GM12878 (cell line): ENCODE data around the gene ASCL4. TPM values are rescaled to one million over a fixed set of nuclear protein-coding genes. Genes with fewer than 3 reads are reported as not detected.

ENCODE experiments used
- BHLHE40 ChIP-seq, 2 experiments: fragments of 450-650 bp in 1 of 2; IDR thresholded peaks; 2 replicates each; pipeline ENCODE4 v1.6.1; 2011 to 2017; ENCODE audit warnings: low read depth in 2 of 2, borderline replicate concordance in 1 of 2, improper control_type of control experiment in 1 of 2, low read length in 1 of 2, mild to moderate bottlenecking in 1 of 2
- CBFB ChIP-seq: IDR thresholded peaks from 2 replicates; pipeline ENCODE4 v1.6.1; 2016; ENCODE audit warnings: antibody characterized with exemption, low read depth
- CHD2 ChIP-seq: IDR thresholded peaks from 2 replicates; pipeline ENCODE4 v1.6.1; 2011; ENCODE audit warnings: low read depth, low read length, improper control_type of control experiment, borderline replicate concordance
- EED ChIP-seq: sonication (generic); IDR thresholded peaks from 2 replicates; pipeline ENCODE4 v1.6.1; 2016; ENCODE audit warnings: antibody characterized with exemption, low read depth
- GATAD2B ChIP-seq: fragments of 450-650 bp; conservative IDR thresholded peaks from 2 replicates; pipeline ENCODE4 v1.6.1; 2017; ENCODE audit warnings: low read depth, mild to moderate bottlenecking, moderate library complexity
- IKZF1 ChIP-seq: fragments of 450-650 bp; conservative IDR thresholded peaks from 2 replicates; pipeline ENCODE4 v1.6.1; 2017; ENCODE audit warnings: antibody characterized with exemption, mild to moderate bottlenecking
- LARP7 ChIP-seq: fragments of 450-650 bp; IDR thresholded peaks from 2 replicates; pipeline ENCODE4 v1.6.1; 2017; ENCODE audit warnings: mild to moderate bottlenecking
- NFXL1 ChIP-seq: fragments of 450-650 bp; IDR thresholded peaks from 2 replicates; pipeline ENCODE4 v1.6.1; 2017; ENCODE audit warnings: antibody characterized with exemption, mild to moderate bottlenecking, borderline replicate concordance
- NR2C1 ChIP-seq: fragments of 450-650 bp; IDR thresholded peaks from 2 replicates; pipeline ENCODE4 v1.6.1; 2017; ENCODE audit warnings: antibody characterized with exemption, mild to moderate bottlenecking, moderate library complexity
- PAX5 ChIP-seq: IDR thresholded peaks from 2 replicates; pipeline ENCODE4 v1.6.1; 2011; ENCODE audit warnings: low read depth, low read length, borderline replicate concordance
- POLR2AphosphoS5 ChIP-seq: IDR thresholded peaks from 2 replicates; pipeline ENCODE4 v1.6.1; 2011; ENCODE audit warnings: mild to moderate bottlenecking, low read length, inconsistent platforms
- PRDM15 ChIP-seq: fragments of 450-650 bp; formaldehyde crosslinking; IDR thresholded peaks from 2 replicates; pipeline ENCODE4 v1.4.0; 2020; ENCODE audit warnings: mild to moderate bottlenecking, moderate library complexity
- RB1 ChIP-seq: fragments of 450-650 bp; formaldehyde crosslinking; IDR thresholded peaks from 2 replicates; pipeline ENCODE4 v1.6.1; 2017; ENCODE audit warnings: mild to moderate bottlenecking, borderline replicate concordance
- SMC3 ChIP-seq: IDR thresholded peaks from 2 replicates; pipeline ENCODE4 v1.6.1; 2011; ENCODE audit warnings: low read length, improper control_type of control experiment, borderline replicate concordance
- SREBF1 ChIP-seq: IDR thresholded peaks from 2 replicates; pipeline ENCODE4 v1.6.1; 2012; ENCODE audit warnings: mild to moderate bottlenecking, low read length
- SUZ12 ChIP-seq: fragments of 200-600 bp; sonication (generic); IDR thresholded peaks from one replicate; pipeline ENCODE4 v1.6.1; 2018; ENCODE audit warnings: antibody characterized with exemption, mild to moderate bottlenecking; ENCODE audit not compliant: unreplicated experiment
- TBL1XR1 ChIP-seq: IDR thresholded peaks from 2 replicates; pipeline ENCODE4 v1.6.1; 2012; ENCODE audit warnings: low read depth, low read length, improper control_type of control experiment
- YY1 ChIP-seq: IDR thresholded peaks from 2 replicates; pipeline ENCODE4 v1.6.1; 2011; ENCODE audit warnings: low read depth, mild to moderate bottlenecking, low read length
- polyA plus RNA-seq, 11 experiments: library from polyadenylated mRNA; depleted of rRNA in 4 of 11; unstranded in 6 of 11; stranded (reverse) in 5 of 11; fragments of >200 nt; fragmentation: Nextera tagmentation in 4 of 11; fragmentation: Illumina TruSeq in 1 of 11; extraction: Ambion mirVana in 4 of 11; extraction: Trizol in 1 of 11; gene quantifications; 1 replicate in 1 of 11; 2 replicates in 10 of 11; pipeline versions ENCODE4 v1.2.1 to v1.2.3, GENCODE V29; 2011 to 2016; ENCODE audit warnings: inconsistent platforms in 2 of 11, missing spikeins in 2 of 11, low read depth in 1 of 11
- total RNA-seq, 4 experiments: library from RNA; depleted of rRNA in 3 of 4; stranded (reverse); fragments of >200 nt in 3 of 4; fragmentation: Illumina TruSeq in 1 of 4; extraction: Trizol in 1 of 4; gene quantifications; 2 replicates each; pipeline versions ENCODE4 v1.2.1 to v1.2.3, GENCODE V29; 2013 to 2021
- TF ChIP-seq, protein P1 (sequence below): fragments of 450-650 bp; IDR thresholded peaks from 2 replicates; pipeline ENCODE4 v1.6.1; 2017; ENCODE audit warnings: mild to moderate bottlenecking
- TF ChIP-seq, protein P2 (sequence below): fragments of 450-650 bp; IDR thresholded peaks from 2 replicates; pipeline ENCODE4 v1.6.1; 2017; ENCODE audit warnings: low read depth, mild to moderate bottlenecking, moderate library complexity
- TF ChIP-seq, protein P3 (sequence below): IDR thresholded peaks from 2 replicates; pipeline ENCODE4 v1.6.1; 2011; ENCODE audit warnings: low read depth, low read length, improper control_type of control experiment, borderline replicate concordance

Gene ASCL4
- total and polyA plus RNA-seq, 10 of the 15 experiments (the other 5 are each of a cell fraction or from before 2014, with no cell fraction given) = not detected

GRCh38 chr12:107760809-107761501, 13.5 kb upstream of the ASCL4 start, which contains the start of gene PRDM4 (continued):
- TF ChIP-seq BHLHE40 (IDR thresholded peaks at IDR 0.05; ENCODE audit: borderline replicate concordance in 1 of 2, low read depth in 2 of 2, low read length in 1 of 2) (peak; percentile 54 to 90; a peak in 3 of 4 replicates), CBFB (no peak), PAX5 (peak; percentile 43; the same call in 1 of the 2 replicates), GATAD2B (peak; percentile 80), SMC3 (peak; percentile 64), POLR2AphosphoS5 (peak; percentile 85), SREBF1 (no peak), PRDM15 (CRISPR knock-in tag) (no peak), NFXL1 (no peak), NR2C1 (peak; percentile 43), IKZF1 (peak; percentile 97), CHD2 (peak; percentile 92), RB1 (peak; percentile 80; the same call in 1 of the 2 replicates), LARP7 (peak; percentile 82), TBL1XR1 (no peak), YY1 (peak; percentile 74; the same call in 1 of the 2 replicates), EED (no peak), SUZ12 (no peak)
- TF ChIP-seq, protein P1, sequence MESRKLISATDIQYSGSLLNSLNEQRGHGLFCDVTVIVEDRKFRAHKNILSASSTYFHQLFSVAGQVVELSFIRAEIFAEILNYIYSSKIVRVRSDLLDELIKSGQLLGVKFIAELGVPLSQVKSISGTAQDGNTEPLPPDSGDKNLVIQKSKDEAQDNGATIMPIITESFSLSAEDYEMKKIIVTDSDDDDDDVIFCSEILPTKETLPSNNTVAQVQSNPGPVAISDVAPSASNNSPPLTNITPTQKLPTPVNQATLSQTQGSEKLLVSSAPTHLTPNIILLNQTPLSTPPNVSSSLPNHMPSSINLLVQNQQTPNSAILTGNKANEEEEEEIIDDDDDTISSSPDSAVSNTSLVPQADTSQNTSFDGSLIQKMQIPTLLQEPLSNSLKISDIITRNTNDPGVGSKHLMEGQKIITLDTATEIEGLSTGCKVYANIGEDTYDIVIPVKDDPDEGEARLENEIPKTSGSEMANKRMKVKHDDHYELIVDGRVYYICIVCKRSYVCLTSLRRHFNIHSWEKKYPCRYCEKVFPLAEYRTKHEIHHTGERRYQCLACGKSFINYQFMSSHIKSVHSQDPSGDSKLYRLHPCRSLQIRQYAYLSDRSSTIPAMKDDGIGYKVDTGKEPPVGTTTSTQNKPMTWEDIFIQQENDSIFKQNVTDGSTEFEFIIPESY = no peak
- TF ChIP-seq, protein P2, sequence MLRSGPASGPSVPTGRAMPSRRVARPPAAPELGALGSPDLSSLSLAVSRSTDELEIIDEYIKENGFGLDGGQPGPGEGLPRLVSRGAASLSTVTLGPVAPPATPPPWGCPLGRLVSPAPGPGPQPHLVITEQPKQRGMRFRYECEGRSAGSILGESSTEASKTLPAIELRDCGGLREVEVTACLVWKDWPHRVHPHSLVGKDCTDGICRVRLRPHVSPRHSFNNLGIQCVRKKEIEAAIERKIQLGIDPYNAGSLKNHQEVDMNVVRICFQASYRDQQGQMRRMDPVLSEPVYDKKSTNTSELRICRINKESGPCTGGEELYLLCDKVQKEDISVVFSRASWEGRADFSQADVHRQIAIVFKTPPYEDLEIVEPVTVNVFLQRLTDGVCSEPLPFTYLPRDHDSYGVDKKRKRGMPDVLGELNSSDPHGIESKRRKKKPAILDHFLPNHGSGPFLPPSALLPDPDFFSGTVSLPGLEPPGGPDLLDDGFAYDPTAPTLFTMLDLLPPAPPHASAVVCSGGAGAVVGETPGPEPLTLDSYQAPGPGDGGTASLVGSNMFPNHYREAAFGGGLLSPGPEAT = peak; percentile 42; the same call in 1 of the 2 replicates
- TF ChIP-seq, protein P3, sequence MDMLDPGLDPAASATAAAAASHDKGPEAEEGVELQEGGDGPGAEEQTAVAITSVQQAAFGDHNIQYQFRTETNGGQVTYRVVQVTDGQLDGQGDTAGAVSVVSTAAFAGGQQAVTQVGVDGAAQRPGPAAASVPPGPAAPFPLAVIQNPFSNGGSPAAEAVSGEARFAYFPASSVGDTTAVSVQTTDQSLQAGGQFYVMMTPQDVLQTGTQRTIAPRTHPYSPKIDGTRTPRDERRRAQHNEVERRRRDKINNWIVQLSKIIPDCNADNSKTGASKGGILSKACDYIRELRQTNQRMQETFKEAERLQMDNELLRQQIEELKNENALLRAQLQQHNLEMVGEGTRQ = no peak
